H1 (cell line): ENCODE measurements around the gene FAM216A. TPM values are rescaled to one million over a fixed set of nuclear protein-coding genes. Genes with fewer than 3 reads are reported as not detected.

ENCODE experiments used
- CTCF ChIA-PET: fragments of 300-600 bp; sonication (Branson Sonifier 250); formaldehyde crosslinking; loops from one replicate; lab custom pipeline; 2021; ENCODE audit not compliant: partially characterized antibody; lab: Charles Lee
- POLR2A ChIA-PET: fragments of 300-600 bp; sonication (Branson Sonifier 250); formaldehyde crosslinking; loops from one replicate; lab custom pipeline; 2021; ENCODE audit warnings: inconsistent platforms; ENCODE audit not compliant: partially characterized antibody; lab: Charles Lee
- DNase-seq, 2 experiments: peaks; one replicate each; pipeline versions ENCODE4 v3.0.0 to v3.0.0-alpha.2; 2010 to 2022; ENCODE audit warnings: low spot score in 2 of 2, low read depth in 1 of 2, mixed read lengths in 1 of 2
- FAIRE-seq: peaks from 2 replicates; lab custom pipeline; 2011; peaks lifted over from hg19 to GRCh38; lab: Jason Lieb, UNC
- H2AFZ ChIP-seq: 2 replicates; pipeline ENCODE4 v1.8.1; 2012; ENCODE audit warnings: low read length, inconsistent platforms
- H2AK5ac ChIP-seq: 2 replicates; pipeline ENCODE4 v1.6.1; 2013; ENCODE audit warnings: low read depth, low read length
- H2BK120ac ChIP-seq: replicated peaks from 2 replicates; pipeline ENCODE3; 2013; ENCODE audit warnings: low read depth, low read length, inconsistent platforms
- H2BK12ac ChIP-seq: 2 replicates; pipeline ENCODE4 v1.6.1; 2013; ENCODE audit warnings: low read depth, low read length
- H2BK15ac ChIP-seq: 2 replicates; pipeline ENCODE4 v1.6.1; 2013; ENCODE audit warnings: low read length
- H2BK20ac ChIP-seq: 2 replicates; pipeline ENCODE4 v1.6.1; 2013; ENCODE audit warnings: low read length
- H2BK5ac ChIP-seq: 2 replicates; pipeline ENCODE4 v1.6.1; 2013; ENCODE audit warnings: low read depth, low read length
- H3K14ac ChIP-seq: 2 replicates; pipeline ENCODE4 v1.6.1; 2013; ENCODE audit warnings: inconsistent platforms; ENCODE audit not compliant: insufficient read length
- H3K18ac ChIP-seq: 2 replicates; pipeline ENCODE4 v1.6.1; 2013; ENCODE audit warnings: low read length; ENCODE audit errors: extremely low read depth
- H3K23ac ChIP-seq: 2 replicates; pipeline ENCODE4 v1.6.1; 2013; ENCODE audit warnings: inconsistent platforms; ENCODE audit not compliant: insufficient read length
- H3K23me2 ChIP-seq: 2 replicates; pipeline ENCODE4 v1.6.1; 2013; ENCODE audit warnings: low read depth, low read length
- H3K27ac ChIP-seq: 2 replicates; pipeline ENCODE4 v1.6.1; 2011; ENCODE audit warnings: low read depth, low read length, inconsistent platforms
- H3K27me3 ChIP-seq, 4 experiments: replicated peaks in 1 of 4; 1 replicate in 1 of 4; 2 replicates in 3 of 4; pipeline versions ENCODE4 v1.6.1 to v1.8.1; 2011 to 2013; ENCODE audit warnings: low read length in 3 of 4, mild to moderate bottlenecking in 3 of 4, inconsistent platforms in 2 of 4, mixed read lengths in 2 of 4, moderate library complexity in 1 of 4; ENCODE audit not compliant: control insufficient read depth in 3 of 4, insufficient read depth in 3 of 4; ENCODE audit errors: extremely low read depth in 1 of 4
- H3K36me3 ChIP-seq, 4 experiments: 2 replicates each; pipeline versions ENCODE4 v1.6.1 to v1.8.1; 2011 to 2013; ENCODE audit warnings: mild to moderate bottlenecking in 4 of 4, low read length in 3 of 4, moderate library complexity in 2 of 4, control low read depth in 1 of 4, inconsistent platforms in 1 of 4; ENCODE audit not compliant: insufficient read depth in 4 of 4, control insufficient read depth in 2 of 4
- H3K4ac ChIP-seq: replicated peaks from 2 replicates; pipeline ENCODE3; 2013; ENCODE audit warnings: low read length, low read depth, mixed read lengths, inconsistent platforms; ENCODE audit not compliant: insufficient read length
- H3K4me1 ChIP-seq, 4 experiments: replicated peaks in 1 of 4; 1 replicate in 1 of 4; 2 replicates in 3 of 4; pipeline versions ENCODE4 v1.6.1 to v1.8.1; 2011 to 2013; ENCODE audit warnings: low read length in 3 of 4, inconsistent platforms in 2 of 4, mixed read lengths in 1 of 4; ENCODE audit not compliant: insufficient read depth in 4 of 4, control insufficient read depth in 3 of 4
- H3K4me2 ChIP-seq, 2 experiments: 2 replicates each; pipeline versions ENCODE4 v1.6.1 to v1.8.1; 2011 to 2013; ENCODE audit warnings: low read depth in 2 of 2, low read length in 2 of 2, control low read depth in 1 of 2, inconsistent platforms in 1 of 2, mild to moderate bottlenecking in 1 of 2; ENCODE audit not compliant: insufficient read depth in 1 of 2
- H3K4me3 ChIP-seq, 4 experiments: fragments of 200-600, 300-600 bp in 1 of 4; sonication (generic), shearing (Covaris generic), sonication (Bioruptor Twin) in 1 of 4; 2 replicates each; pipeline versions ENCODE4 v1.5.1 to v1.8.1; 2011 to 2016; ENCODE audit warnings: low read length in 4 of 4, low read depth in 3 of 4, control low read depth in 2 of 4, inconsistent platforms in 2 of 4, mild to moderate bottlenecking in 2 of 4, mixed read lengths in 1 of 4, moderate library complexity in 1 of 4; ENCODE audit not compliant: insufficient read depth in 2 of 4; ENCODE audit errors: extremely low read depth in 1 of 4
- H3K56ac ChIP-seq: replicated peaks from 2 replicates; pipeline ENCODE3; 2013; ENCODE audit warnings: low read depth, mild to moderate bottlenecking, mixed read lengths, low read length, inconsistent platforms; ENCODE audit not compliant: insufficient read length
- H3K79me1 ChIP-seq: 2 replicates; pipeline ENCODE4 v1.6.1; 2013; ENCODE audit warnings: low read depth, low read length, control low read depth
- H3K79me2 ChIP-seq, 2 experiments: 2 replicates each; pipeline versions ENCODE4 v1.6.1 to v1.8.1; 2012 to 2013; ENCODE audit warnings: low read length in 2 of 2, mild to moderate bottlenecking in 2 of 2, inconsistent platforms in 1 of 2; ENCODE audit not compliant: insufficient read depth in 2 of 2, control insufficient read depth in 1 of 2
- H3K9ac ChIP-seq, 4 experiments: replicated peaks in 1 of 4; 1 replicate in 1 of 4; 2 replicates in 3 of 4; pipeline versions ENCODE4 v1.6.1 to v1.8.1; 2011 to 2013; ENCODE audit warnings: low read depth in 3 of 4, low read length in 3 of 4, control low read depth in 2 of 4, mild to moderate bottlenecking in 2 of 4, moderate library complexity in 2 of 4, inconsistent platforms in 1 of 4; ENCODE audit errors: extremely low read depth in 1 of 4
- H3K9me3 ChIP-seq, 2 experiments: 2 replicates each; pipeline versions ENCODE4 v1.6.1 to v1.8.1; 2012 to 2013; ENCODE audit warnings: mild to moderate bottlenecking in 2 of 2, moderate library complexity in 2 of 2, control low read depth in 1 of 2, inconsistent platforms in 1 of 2, low read depth in 1 of 2, low read length in 1 of 2, mixed read lengths in 1 of 2; ENCODE audit not compliant: insufficient read depth in 2 of 2
- H4K20me1 ChIP-seq, 2 experiments: replicated peaks in 1 of 2; 2 replicates each; pipeline versions ENCODE3 to v1.8.1; 2011 to 2013; ENCODE audit warnings: inconsistent platforms in 2 of 2, low read length in 2 of 2, mild to moderate bottlenecking in 1 of 2; ENCODE audit not compliant: insufficient read depth in 2 of 2, control insufficient read depth in 1 of 2
- H4K5ac ChIP-seq: 2 replicates; pipeline ENCODE4 v1.6.1; 2013; ENCODE audit warnings: low read length, low read depth, mixed read lengths, inconsistent platforms; ENCODE audit not compliant: insufficient read length
- H4K8ac ChIP-seq: 2 replicates; pipeline ENCODE4 v1.8.0; 2013; ENCODE audit warnings: mild to moderate bottlenecking, moderate library complexity, low read length, inconsistent platforms; ENCODE audit not compliant: insufficient read depth; ENCODE audit errors: extremely low read depth
- H4K91ac ChIP-seq: replicated peaks from 2 replicates; pipeline ENCODE3; 2013; ENCODE audit warnings: low read length, mixed read lengths, inconsistent platforms; ENCODE audit not compliant: insufficient read length
- ASH2L ChIP-seq: fragments of 200-600, 300-600 bp; sonication (generic); IDR thresholded peaks from one replicate; pipeline ENCODE4 v1.7.1; 2017; ENCODE audit warnings: low read length
- CBX5 ChIP-seq: fragments of 300-800, 300-1000 bp; sonication (generic); IDR thresholded peaks from 2 replicates; pipeline ENCODE4 v1.7.1; 2016; ENCODE audit warnings: antibody characterized with exemption, low read length, low read depth
- EGR1 ChIP-seq: IDR thresholded peaks from 2 replicates; pipeline ENCODE4 v1.6.1; 2011; ENCODE audit warnings: low read depth, low read length, borderline replicate concordance
- KDM4A ChIP-seq: IDR thresholded peaks from one replicate; pipeline ENCODE4 v1.7.1; 2012; ENCODE audit warnings: low read depth, mild to moderate bottlenecking, moderate library complexity, low read length, inconsistent platforms; ENCODE audit not compliant: severe bottlenecking
- NRF1 ChIP-seq: IDR thresholded peaks from 2 replicates; pipeline ENCODE4 v1.6.1; 2011; ENCODE audit warnings: mild to moderate bottlenecking, low read depth, low read length, improper control_type of control experiment
- POLR2A ChIP-seq, 2 experiments: IDR thresholded peaks; 1 replicate in 1 of 2; 2 replicates in 1 of 2; pipeline ENCODE4 v1.6.1; 2011; ENCODE audit warnings: low read depth in 2 of 2, low read length in 2 of 2, mild to moderate bottlenecking in 2 of 2; ENCODE audit errors: control extremely low read depth in 1 of 2
- RFX5 ChIP-seq: IDR thresholded peaks from 2 replicates; pipeline ENCODE4 v1.6.1; 2011; ENCODE audit warnings: low read depth, low read length, improper control_type of control experiment, borderline replicate concordance
- SP4 ChIP-seq: IDR thresholded peaks from 2 replicates; pipeline ENCODE4 v1.6.1; 2012; ENCODE audit warnings: low read length, inconsistent platforms
- TAF1 ChIP-seq: IDR thresholded peaks from 2 replicates; pipeline ENCODE4 v1.6.1; 2011; ENCODE audit warnings: mild to moderate bottlenecking, low read depth, low read length
- TBP ChIP-seq: IDR thresholded peaks from 2 replicates; pipeline ENCODE4 v1.6.1; 2011; ENCODE audit warnings: low read depth, low read length, improper control_type of control experiment
- WGBS, 2 experiments: shearing (Covaris generic) in 1 of 2; methylation state at CpG; one replicate each; pipeline versions ENCODE4 v1.1.6 to v1.1.7; 2013 to 2015; ENCODE audit warnings: low lambda C conversion rate in 2 of 2, mixed read lengths in 2 of 2, inconsistent platforms in 1 of 2, low coverage in 1 of 2, missing lambda C conversion rate in 1 of 2; ENCODE audit not compliant: insufficient replicate concordance in 2 of 2, insufficient coverage in 1 of 2, insufficient read length in 1 of 2; ENCODE audit errors: extremely low coverage in 1 of 2, missing lambda C conversion rate in 1 of 2; 5-methylcytosine and 5-hydroxymethylcytosine counted together
- polyA plus RNA-seq, 7 experiments: library from polyadenylated mRNA; depleted of rRNA in 3 of 7; stranded (reverse) in 5 of 7; unstranded in 2 of 7; fragments of >200 nt in 5 of 7; fragments of 200-250 nt in 2 of 7; gene quantifications; 1 replicate in 5 of 7; 2 replicates in 1 of 7; 4 replicates in 1 of 7; pipeline versions ENCODE4 v1.2.1 to v1.2.3, GENCODE V29; 2011 to 2013; ENCODE audit warnings: missing spikeins in 2 of 7, mixed read lengths in 2 of 7
- total RNA-seq: library from RNA; stranded (reverse); fragmentation: NEBNext Ultra II Directional; extraction: Animal tissue kit (Norgen Biotek cat#: 25700); gene quantifications from 2 replicates; pipeline ENCODE4 v1.2.1, GENCODE V29; 2021
- TF ChIP-seq, protein P1 (sequence below): IDR thresholded peaks from 2 replicates; pipeline ENCODE4 v1.6.1; 2012; ENCODE audit warnings: inconsistent platforms
- TF ChIP-seq, protein P2 (sequence below): IDR thresholded peaks from 2 replicates; pipeline ENCODE4 v1.6.1; 2012; ENCODE audit warnings: low read length, inconsistent platforms
- TF ChIP-seq, protein P3 (sequence below): IDR thresholded peaks from 2 replicates; pipeline ENCODE4 v1.6.1; 2011; ENCODE audit warnings: low read length, improper control_type of control experiment

The FAM216A gene
- total and polyA plus RNA-seq, 2 of the 8 experiments (the other 6 are each of a cell fraction or from before 2014, with no cell fraction given) = 19.8 to 24.6 TPM

DNA sequence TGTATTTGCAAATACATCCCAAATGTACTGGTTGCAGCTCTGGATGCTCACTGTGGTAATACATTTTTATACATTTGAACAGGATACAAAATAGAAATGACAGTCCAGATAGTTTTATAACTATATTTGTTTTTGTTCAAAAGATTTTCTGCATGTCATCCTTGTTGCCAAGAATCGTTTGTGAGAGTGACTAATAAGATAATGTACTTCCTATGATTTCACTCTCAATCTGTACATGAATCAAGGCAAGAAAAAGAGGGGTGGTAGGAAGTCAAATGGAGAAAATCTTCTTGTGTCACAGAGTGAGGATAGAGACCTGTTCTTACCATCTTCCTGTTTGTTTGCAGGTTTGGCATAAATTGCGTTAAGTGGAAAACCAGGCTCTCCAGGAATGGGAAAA, 32.4 kb upstream of the FAM216A start:
- H4K8ac ChIP-seq = no peak overlapping the region
- H3K23me2 ChIP-seq = no peaks in the 10 kb centered on the region
- H3K4ac ChIP-seq = no peak overlapping the region
- H3K14ac ChIP-seq = no peak overlapping the region
- CTCF ChIA-PET = no interaction called here
- no peak overlapping the region for H3K18ac ChIP-seq
- FAIRE-seq (no peak), DNase-seq (no peak)
- no peak overlapping the region for H3K4me2 ChIP-seq
- no peaks in the 10 kb centered on the region for H3K9me3 ChIP-seq
- H2BK5ac ChIP-seq = no peak overlapping the region
- no peak overlapping the region for H3K4me3 ChIP-seq
- H3K56ac ChIP-seq = no peak overlapping the region
- H3K36me3 ChIP-seq = peaks cover 3 to 32% (median 21%) of the 10 kb centered on the region in 4 experiments
- POLR2A ChIA-PET = no interaction called here
- no peak overlapping the region for H4K5ac ChIP-seq
- H3K27ac ChIP-seq = no peak overlapping the region
- no peak overlapping the region for H2BK12ac ChIP-seq
- WGBS, 2 experiments = 91% methylated on average over 2 of the region's 2 CpGs; no CpG with 5 or more reads in 1 of the 2 experiments
- H3K9ac ChIP-seq = no peak overlapping the region
- H2AK5ac ChIP-seq = no peak overlapping the region
- H2BK20ac ChIP-seq = no peak overlapping the region
- no peak overlapping the region for H2AFZ ChIP-seq
- H3K23ac ChIP-seq = no peak overlapping the region
- H3K27me3 ChIP-seq = no peaks in the 10 kb centered on the region
- H3K79me1 ChIP-seq = no peaks in the 10 kb centered on the region
- H3K79me2 ChIP-seq = no peaks in the 10 kb centered on the region
- H4K20me1 ChIP-seq = no peaks in the 10 kb centered on the region
- no peaks in the 10 kb centered on the region for H3K4me1 ChIP-seq
- H4K91ac ChIP-seq = no peak overlapping the region
- no peak overlapping the region for H2BK120ac ChIP-seq
- H2BK15ac ChIP-seq = no peak overlapping the region
- TF ChIP-seq, protein P1, sequence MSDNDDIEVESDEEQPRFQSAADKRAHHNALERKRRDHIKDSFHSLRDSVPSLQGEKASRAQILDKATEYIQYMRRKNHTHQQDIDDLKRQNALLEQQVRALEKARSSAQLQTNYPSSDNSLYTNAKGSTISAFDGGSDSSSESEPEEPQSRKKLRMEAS = no peak
- TF ChIP-seq ASH2L (no peak), KDM4A (no peak), NRF1 (no peak), POLR2A (IDR thresholded peaks at IDR 0.05; ENCODE audit: control extremely low read depth in 1 of 2, low read depth in 2 of 2, low read length in 2 of 2) (no peak), TAF1 (no peak), EGR1 (no peak), RFX5 (no peak), TBP (no peak), SP4 (no peak), CBX5 (no peak)
- TF ChIP-seq, protein P2, sequence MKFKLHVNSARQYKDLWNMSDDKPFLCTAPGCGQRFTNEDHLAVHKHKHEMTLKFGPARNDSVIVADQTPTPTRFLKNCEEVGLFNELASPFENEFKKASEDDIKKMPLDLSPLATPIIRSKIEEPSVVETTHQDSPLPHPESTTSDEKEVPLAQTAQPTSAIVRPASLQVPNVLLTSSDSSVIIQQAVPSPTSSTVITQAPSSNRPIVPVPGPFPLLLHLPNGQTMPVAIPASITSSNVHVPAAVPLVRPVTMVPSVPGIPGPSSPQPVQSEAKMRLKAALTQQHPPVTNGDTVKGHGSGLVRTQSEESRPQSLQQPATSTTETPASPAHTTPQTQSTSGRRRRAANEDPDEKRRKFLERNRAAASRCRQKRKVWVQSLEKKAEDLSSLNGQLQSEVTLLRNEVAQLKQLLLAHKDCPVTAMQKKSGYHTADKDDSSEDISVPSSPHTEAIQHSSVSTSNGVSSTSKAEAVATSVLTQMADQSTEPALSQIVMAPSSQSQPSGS = no peak
- TF ChIP-seq, protein P3, sequence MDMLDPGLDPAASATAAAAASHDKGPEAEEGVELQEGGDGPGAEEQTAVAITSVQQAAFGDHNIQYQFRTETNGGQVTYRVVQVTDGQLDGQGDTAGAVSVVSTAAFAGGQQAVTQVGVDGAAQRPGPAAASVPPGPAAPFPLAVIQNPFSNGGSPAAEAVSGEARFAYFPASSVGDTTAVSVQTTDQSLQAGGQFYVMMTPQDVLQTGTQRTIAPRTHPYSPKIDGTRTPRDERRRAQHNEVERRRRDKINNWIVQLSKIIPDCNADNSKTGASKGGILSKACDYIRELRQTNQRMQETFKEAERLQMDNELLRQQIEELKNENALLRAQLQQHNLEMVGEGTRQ = no peak
